GM19455 (cell line): ENCODE data around the gene HLTF.

Experiments used
- ATAC-seq: cut with Tn5 transposase; IDR thresholded peaks from one replicate; pipeline ENCODE4 v1.9.1; 2021; ENCODE audit not compliant: unreplicated experiment

Gene HLTF

DNA sequence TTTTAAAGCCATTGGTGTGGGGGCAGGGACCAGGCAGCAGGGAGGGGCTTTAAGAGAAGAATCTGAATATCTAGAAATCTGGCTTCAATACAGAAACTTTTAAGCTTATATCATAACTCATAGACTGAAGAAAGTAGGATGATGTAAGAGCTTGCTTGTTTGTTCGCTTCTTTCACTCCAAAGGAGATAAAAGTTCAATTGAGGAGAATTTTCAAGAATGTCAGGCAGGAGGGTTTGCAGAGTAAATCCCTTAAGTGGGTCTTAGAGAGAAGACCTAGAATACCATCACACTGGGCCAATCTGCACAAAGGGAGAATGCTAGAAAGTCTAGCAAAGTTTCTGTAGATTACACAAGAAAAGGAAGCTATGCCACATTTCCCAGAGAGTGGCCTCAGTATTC, 4.1 kb upstream of the HLTF start:
- ATAC-seq = no peak

DNA sequence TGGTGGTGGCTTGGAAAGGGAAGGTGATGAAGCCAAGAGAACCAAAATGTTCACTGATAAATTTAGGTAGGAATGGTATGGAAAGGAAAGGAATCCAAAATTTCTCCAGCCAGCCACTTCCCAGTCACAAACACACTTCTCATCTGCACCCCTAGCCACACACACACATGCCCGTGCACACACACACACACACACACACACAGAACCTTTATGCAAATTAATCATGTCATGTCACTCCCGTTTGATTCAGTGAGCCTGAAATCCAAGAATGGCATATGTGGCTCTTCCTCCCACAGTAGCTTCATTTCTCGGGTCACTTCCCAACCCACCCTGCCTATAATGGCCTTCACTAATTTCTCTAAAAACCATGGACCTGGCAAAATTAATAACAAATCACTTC, 3.1 kb upstream of the HLTF start:
- ATAC-seq = no peak

DNA sequence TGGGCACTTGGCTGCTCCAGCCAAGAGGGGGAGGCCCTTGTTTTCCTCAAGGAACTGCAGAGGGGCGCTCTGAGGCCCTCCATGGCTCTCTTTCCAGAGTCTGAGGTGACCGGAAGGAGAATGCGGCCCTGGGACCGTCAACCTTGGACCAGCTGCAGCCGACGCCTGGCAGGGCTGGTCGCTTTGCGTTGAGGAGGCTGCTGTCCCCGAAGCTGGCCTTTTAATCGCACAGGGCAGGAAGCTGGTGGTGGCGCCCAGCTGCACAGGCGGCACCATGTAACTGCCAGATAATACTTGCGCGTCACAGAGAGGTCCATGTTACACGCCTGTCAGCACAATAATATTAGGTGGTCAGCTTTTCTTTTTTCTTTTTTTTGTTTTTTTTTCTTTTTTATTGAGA, 875 bp upstream of the HLTF start:
- no peak for ATAC-seq

DNA sequence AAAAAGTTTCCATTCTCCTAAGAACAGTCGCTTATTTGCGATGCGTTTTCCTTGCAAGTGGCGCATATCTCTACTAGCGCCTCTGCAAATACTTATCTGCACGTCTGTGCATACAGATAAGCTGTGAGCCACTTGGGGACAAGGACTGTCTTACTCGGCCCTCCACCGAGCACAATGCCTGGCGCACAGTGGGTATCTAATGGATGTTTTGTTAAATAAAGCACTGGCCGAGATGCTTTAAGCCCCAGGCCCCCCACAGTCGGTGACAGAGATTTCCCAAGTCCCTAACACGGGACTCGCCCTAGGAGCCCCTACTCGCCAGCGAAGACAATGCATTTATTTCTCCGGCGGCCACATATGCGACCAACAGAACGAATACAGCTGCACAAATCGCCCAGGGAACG, 503 bp downstream of the HLTF start:
- ATAC-seq = peak; percentile 34

DNA sequence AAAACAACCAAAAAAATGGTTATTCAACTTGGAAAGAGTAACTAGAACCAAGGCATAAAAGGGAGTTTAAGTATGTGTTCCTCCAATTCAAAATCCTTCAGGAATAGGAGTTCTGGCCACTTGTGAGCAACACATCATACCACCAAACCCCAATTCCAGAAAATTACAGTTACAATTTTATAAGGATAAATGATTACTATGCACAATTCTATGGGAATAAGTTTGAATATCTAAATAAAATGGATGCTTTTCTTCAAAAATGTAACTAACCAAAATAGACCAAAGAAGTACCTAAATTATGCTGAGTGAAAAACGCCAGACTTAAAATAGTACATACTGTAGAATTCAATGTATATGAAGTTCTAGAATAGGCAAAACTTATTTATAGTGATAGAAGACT, 4.6 kb downstream of the HLTF start:
- no peak for ATAC-seq

DNA sequence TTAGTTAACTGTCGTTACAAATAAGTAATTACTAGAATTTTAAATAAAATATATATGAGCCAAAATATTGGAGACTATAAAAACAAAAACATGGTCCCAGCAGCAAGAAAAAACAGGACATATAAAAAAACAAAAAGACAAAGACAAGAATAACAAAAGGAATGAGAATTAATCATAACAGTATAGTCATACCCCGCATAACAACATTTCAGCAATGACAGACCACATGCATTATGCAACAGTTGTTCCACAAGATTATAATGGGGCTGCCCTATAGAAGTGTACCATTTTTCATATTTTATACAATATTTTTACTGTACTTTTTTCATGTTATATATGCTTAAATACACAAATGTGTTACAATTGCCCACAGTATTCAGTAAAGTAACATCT, 5.6 kb downstream of the HLTF start:
- no peak for ATAC-seq

DNA sequence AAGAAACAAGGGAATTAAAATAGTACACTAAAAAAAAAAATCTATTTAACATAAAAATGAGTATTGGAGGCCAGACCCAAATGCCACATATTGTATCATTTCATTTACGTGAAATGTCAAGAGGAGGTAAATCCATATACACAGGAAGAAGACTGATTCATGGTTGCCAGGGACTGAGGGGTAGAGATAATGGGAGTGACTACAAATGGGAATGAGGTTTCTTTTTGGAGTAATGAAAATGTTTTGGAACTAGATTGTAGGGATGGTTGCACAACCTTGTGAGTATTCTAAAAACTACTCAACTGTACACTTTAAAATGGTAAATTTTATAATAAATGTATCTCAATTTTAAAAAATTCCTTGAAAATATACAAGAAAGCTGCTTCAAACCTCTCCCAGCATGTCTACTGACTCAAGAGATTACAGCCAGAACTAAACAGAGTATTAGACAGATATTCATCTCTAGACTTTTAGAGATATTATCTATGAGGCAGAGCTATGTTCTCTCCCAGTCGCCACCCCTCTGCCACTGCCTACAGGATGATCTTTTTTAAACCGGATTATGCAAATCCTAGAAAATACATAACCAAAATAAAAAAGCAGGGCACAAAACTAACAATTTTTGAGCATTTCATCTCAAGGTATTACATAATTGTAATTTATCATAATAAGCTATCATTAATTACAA, 6.2 kb downstream of the HLTF start:
- ATAC-seq = no peak

DNA sequence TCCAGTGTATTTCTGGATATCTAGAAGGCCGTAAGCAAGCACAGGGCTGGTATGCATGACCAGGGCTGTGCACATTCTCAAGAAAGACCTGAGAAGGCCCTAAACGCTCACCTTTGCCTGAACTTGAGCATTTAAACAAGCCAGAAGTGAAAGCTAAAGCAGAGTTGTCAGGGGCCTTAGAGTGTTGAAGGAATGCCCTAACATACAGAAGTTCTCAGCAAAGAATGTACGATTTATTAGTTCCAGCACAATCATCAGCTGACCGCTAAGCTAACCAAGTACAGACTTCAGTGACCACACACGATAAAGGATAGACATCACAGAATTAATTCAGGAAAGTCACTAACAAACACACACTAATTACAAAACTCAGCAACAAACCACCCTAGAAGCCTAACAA, 8.7 kb downstream of the HLTF start:
- ATAC-seq = no peak

DNA sequence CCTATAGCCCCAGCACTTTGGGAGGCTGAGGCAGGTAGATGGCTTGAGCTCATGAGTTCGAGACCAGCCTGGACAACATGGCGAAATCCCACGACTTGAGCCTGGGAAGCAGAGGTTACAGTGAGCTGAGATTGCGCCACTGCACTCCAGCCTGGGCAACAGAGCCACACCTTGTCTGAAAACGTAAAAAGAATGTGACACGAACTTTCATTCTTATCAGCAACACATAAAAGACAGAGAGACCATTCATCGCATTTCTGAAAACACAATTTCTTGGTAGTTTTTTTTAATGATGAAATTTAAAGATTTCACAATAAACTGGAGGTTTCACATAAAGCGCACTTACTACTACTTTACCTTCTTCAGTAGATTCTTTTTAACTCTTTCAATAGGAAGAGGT, 18.4 kb downstream of the HLTF start:
- ATAC-seq = no peak

DNA sequence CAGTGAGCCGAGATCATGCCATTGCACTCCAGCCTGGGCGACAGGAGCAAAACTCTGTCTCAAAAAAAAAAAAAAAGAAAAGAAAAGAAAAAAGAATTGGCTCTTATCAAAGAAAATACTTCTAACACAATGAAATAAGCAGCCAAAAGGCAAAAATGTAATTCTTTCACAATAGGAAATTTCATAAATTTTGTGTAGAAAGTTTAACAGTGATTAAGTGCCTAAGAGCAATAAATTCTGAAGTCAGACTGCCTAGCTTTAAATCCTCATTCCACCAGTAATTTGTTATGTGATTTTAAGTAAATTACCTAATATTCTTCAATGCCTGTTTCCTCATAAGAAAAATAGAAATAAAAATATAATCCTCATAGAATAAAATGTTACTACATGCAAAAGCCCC, 24.6 kb downstream of the HLTF start:
- no peak for ATAC-seq

DNA sequence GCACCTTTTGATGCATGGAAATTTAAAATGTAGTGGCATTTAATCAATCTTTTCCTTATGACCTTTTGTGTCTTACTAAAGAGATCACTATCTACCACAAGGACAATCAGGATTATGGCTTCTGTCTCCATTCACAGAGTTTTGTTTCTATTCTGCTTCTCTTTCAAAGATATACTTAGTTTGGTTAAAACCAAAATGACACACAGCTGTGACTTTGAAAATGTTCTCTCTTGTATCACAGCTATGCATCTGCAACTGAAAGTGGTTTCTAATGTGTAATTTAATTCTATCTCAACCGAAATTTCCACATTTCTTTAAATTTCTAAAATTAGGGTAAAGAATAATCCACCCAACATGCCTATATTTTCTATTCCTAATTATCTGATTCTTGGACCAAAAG, 27.7 kb downstream of the HLTF start:
- peak; percentile 82 for ATAC-seq

DNA sequence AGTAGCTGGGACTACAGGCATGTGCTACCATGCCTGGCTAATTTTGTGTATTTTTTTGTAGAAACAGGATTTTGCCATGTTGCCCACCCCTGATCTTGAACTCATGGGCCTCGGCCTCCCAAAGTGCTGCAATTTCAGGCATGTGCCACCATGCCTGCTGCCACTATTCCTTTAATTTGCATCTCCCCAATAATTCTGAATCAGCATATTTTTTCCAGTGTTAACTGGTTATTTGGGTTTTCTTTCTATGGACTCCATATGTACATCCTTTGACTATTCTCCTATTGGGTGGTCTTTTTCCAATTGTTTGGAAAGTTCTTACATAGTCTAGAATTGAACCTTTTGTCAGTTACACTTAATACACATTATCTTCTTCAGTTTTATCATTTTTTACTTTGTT, 28.1 kb downstream of the HLTF start:
- no peak for ATAC-seq

DNA sequence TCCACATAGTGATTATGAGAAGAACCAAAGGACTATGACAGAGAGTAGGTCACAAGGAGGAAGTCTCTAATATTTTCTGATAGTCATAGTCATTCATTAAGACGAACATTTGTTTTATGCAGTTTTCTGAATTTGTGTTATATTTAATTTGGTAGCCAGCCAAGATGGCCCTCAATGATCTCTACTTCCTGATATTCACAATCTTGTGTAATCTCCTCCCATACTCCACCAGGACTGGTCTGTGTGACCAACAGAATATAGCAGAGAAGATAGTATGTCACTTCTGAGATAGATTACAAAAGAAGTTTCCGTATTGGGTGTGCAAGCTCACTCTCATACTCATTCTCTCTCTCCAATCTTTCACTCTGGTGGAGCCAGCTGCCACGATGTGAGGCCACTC, 30.8 kb downstream of the HLTF start:
- ATAC-seq = no peak

DNA sequence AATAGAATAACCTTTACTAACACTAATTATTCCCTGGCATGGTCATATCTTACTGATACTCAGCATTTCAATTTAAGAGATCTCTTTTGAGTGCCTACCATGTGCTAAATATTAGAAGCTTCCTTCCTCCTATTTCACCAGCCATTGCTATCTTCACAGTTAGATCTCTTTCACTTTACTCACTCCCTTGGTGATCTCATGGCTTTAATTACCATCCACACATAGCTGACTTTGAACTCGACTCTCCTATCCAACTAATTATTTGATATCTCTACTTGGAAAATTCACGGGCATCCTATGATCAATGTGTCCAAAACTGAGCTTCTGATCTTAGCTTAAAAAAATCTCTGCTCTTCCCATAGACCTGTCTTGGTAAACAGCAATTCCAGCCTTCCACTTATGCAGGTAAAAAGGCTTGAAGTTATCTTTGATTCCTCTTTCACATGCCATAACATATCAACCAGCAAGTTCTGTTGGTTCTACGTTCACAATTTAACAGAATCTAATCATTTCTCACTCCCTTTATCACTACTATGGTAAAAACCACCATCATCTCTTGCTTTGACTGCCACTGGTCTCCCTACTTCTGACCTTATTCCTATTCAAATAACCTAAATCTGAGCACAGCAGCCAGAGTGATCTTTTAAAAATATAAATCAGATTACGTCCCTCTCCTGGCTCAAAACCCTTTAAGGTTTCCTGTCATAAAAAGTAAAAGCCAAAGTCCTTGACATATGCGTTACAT, 41.8 kb downstream of the HLTF start:
- ATAC-seq = no peak

DNA sequence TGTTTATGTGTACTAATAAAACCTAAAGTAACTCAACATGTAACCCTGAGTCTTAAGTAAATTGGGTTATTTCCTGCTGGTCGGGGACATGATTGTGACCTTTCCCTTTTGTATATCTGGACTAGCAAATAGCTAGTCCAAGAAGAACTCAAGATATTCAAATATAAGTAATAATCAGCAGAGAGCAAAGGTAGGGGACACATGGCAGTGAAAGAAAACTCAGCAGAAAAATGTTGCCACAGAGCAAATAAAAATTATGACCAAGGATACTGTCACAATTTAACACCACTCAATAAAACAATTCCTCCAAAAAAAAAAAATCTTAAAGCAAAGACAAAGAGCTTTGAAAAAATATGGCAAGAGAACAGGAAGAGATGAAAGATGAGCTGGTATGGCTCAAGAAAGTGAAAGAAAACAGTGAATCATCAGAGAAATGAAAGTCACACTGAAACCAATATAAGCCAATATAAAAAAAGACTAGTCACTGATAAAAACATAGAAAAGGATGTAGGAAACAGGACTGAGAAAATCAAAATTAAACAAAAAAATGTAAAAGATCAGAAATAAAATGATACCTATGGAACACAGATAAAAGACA, 43.4 kb downstream of the HLTF start:
- ATAC-seq = peak; percentile 83

DNA sequence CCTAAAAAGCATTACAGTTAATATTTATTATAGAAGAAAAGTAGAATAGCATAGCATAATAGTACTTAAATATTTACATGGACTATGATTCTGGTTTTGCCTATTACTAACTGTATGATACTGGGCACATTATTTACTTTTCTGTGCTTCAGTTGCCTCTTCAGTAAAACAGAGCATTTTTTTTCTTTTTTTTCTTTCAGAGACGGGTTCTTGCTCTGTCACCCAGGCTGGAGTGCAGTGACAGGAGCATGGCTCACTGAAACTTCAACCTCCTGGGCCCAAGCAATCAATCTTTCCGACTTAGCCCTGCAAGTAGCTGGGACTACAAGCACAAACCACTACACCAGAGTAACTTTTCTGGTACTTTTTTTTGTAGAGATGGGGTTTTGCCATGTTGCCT, 48.0 kb downstream of the HLTF start:
- ATAC-seq = no peak

DNA sequence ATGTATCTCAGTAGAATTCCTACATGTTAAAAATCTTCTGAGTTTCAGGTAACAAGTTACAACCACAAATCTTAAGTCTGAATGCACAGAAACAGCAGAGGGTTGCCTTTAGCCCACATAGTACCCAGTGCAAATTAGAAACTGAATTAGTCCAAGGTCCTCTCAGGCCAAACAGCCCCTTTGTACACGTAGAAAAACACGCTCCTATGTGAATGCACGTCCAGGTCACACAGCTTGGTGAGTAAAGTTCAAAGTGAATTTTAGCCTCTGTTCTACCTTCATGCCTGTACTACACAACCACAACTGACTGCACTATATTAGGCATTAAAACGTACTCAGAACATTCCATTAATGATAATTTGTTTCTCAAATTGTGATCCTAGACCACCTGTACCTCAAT, 48.6 kb downstream of the HLTF start:
- no peak for ATAC-seq

DNA sequence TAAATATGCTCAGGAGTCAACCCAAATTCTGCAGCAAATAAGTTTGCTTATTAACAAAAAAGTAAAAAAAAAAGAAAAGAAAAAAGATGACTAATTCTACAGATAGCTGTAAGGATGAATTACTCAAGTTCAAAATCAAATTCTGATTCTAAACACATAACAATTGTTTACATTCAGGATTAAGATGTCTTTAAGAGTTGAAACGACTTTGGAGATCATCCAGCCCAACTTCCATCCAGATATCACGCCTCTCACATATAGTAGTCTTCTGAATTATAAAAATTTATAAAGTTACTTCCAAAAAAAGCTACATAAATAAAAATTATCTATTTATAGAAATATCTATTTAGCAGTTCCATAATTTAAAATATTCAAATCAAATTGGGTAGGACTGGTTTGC, 55.2 kb downstream of the HLTF start:
- no peak for ATAC-seq

DNA sequence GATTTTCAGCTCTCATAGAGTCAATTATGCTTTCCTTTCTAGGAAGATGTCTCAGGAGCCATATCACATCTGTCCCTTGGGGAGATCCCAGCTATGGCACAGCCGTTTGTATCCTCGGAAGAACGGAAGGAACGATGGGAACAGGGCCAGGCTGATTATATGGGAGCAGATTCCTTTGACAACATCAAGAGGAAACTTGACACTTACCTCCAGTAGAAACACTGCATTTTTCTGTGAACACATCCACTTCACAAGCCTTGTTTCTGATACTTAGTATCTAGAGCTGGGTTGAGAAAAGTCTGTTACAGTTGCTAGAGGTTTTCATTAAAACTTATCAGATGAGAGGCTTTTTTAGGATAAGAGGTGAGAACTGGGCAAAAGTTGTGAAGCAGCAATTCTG, 59.6 kb downstream of the HLTF start:
- no peak for ATAC-seq

DNA sequence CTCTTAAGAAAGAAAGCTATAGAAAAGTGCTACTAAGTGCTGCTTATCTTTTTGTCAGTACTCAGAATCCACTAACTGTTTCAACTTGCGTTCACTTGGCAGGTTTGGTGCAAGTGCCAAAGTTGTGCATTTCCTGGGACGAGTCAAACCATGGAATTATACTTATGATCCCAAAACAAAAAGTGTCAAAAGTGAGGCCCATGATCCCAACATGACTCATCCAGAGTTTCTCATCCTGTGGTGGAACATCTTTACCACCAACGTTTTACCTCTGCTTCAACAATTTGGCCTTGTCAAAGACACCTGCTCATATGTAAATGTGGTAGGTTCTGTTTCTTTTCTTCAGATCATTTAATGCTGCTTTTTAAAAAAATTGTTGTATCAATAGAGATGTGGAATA, 62.4 kb downstream of the HLTF start:
- no peak for ATAC-seq

DNA sequence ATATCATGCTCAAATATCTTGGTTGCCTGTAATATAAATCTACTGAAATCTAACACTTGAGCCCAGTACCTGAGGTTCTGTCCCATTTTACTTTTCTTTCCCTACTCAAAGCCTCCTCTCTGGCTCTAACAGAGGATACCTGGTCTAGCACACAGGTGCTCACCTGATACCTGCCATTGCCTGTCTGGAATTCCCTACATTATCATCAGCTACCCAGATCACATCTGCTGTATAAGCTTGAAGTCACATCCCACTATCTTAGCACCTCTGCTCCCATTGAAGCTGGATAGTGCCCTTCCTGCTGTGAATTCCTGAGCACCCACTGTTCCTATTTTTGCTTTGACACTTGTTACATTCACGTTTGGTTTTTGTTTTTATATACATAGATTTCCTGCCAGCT, 64.5 kb downstream of the HLTF start:
- ATAC-seq = no peak

DNA sequence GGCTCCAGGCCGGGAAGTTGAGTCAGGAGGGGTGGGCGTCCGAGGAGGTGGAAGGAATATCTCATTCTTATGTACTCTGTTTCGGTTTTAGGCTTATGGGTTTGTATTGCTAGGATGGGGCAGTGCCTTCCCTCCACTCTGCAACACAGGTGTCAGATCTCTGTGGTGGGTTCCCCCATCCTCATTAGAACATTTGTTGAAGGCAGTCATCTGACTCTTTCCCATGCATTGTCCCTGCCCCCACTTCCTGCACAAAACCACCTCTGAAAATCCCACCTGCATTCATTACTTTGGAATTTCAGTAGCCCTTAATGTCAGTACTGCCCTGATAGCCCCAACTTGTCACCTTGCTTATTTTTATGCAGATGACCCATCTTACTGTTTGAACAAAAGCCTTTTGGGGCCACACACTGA, 65.5 kb downstream of the HLTF start:
- no peak for ATAC-seq
